Endothelial cell (in vitro differentiated cells): ENCODE results near the gene DHRS1. TPM values are rescaled to one million over a fixed set of nuclear protein-coding genes. Genes with fewer than 3 reads are reported as not detected.
A peak's percentile ranks its signal among the peaks of the same experiment; 100 is the strongest.

Experiments used
- DNase-seq: peaks from one replicate; pipeline ENCODE4 v3.0.0; 2021; ENCODE audit warnings: low spot score
- H3K27ac Mint-ChIP-seq: one replicate; pipeline ENCODE4 v1.8.0; 2021; ENCODE audit warnings: mixed read lengths, inconsistent platforms; ENCODE audit not compliant: unreplicated experiment
- H3K27me3 Mint-ChIP-seq: one replicate; pipeline ENCODE4 v1.8.0; 2021; ENCODE audit warnings: mild to moderate bottlenecking, moderate library complexity, mixed read lengths, inconsistent platforms; ENCODE audit not compliant: unreplicated experiment
- H3K36me3 Mint-ChIP-seq: one replicate; pipeline ENCODE4 v1.8.0; 2021; ENCODE audit warnings: mild to moderate bottlenecking, low read depth, mixed read lengths, inconsistent platforms; ENCODE audit not compliant: unreplicated experiment
- H3K4me1 Mint-ChIP-seq: one replicate; pipeline ENCODE4 v1.8.0; 2021; ENCODE audit warnings: mild to moderate bottlenecking, mixed read lengths, inconsistent platforms; ENCODE audit not compliant: unreplicated experiment
- H3K4me3 Mint-ChIP-seq: one replicate; pipeline ENCODE4 v1.8.0; 2021; ENCODE audit warnings: mild to moderate bottlenecking, mixed read lengths, inconsistent platforms; ENCODE audit not compliant: unreplicated experiment
- H3K9me3 Mint-ChIP-seq: one replicate; pipeline ENCODE4 v1.8.0; 2021; ENCODE audit warnings: mixed read lengths, inconsistent platforms; ENCODE audit not compliant: unreplicated experiment
- total RNA-seq: library from RNA; stranded (reverse); fragmentation: NEBNext Ultra II Directional; extraction: Animal tissue kit (Norgen Biotek cat#: 25700); gene quantifications from one replicate; pipeline ENCODE4 v1.2.1, GENCODE V29; 2021; ENCODE audit not compliant: unreplicated experiment
- TF ChIP-seq, protein P1 (sequence below): fragments of 200-600 bp; sonication (generic); IDR thresholded peaks from one replicate; pipeline ENCODE4 v1.5.0; 2021; ENCODE audit warnings: antibody characterized with exemption; ENCODE audit not compliant: unreplicated experiment

The DHRS1 gene
- total RNA-seq, 1 donor from 2014 or later = 17.7 TPM

- H3K4me1 Mint-ChIP-seq = peaks cover 45% of the 10 kb centered on the region
- H3K27me3 Mint-ChIP-seq = peaks cover 30% of the 10 kb centered on the region
- no peak overlapping the region for H3K27ac Mint-ChIP-seq
- H3K4me3 Mint-ChIP-seq = peak overlapping the region; percentile 10
- peaks cover 36% of the 10 kb centered on the region for H3K36me3 Mint-ChIP-seq
- no peak for DNase-seq
- H3K9me3 Mint-ChIP-seq = no peaks in the 10 kb centered on the region
- TF ChIP-seq, protein P1, sequence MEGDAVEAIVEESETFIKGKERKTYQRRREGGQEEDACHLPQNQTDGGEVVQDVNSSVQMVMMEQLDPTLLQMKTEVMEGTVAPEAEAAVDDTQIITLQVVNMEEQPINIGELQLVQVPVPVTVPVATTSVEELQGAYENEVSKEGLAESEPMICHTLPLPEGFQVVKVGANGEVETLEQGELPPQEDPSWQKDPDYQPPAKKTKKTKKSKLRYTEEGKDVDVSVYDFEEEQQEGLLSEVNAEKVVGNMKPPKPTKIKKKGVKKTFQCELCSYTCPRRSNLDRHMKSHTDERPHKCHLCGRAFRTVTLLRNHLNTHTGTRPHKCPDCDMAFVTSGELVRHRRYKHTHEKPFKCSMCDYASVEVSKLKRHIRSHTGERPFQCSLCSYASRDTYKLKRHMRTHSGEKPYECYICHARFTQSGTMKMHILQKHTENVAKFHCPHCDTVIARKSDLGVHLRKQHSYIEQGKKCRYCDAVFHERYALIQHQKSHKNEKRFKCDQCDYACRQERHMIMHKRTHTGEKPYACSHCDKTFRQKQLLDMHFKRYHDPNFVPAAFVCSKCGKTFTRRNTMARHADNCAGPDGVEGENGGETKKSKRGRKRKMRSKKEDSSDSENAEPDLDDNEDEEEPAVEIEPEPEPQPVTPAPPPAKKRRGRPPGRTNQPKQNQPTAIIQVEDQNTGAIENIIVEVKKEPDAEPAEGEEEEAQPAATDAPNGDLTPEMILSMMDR = no peak
These were observed 16.4 kb upstream of the DHRS1 start for GRCh38 chr14:24315807-24316596.

DNA sequence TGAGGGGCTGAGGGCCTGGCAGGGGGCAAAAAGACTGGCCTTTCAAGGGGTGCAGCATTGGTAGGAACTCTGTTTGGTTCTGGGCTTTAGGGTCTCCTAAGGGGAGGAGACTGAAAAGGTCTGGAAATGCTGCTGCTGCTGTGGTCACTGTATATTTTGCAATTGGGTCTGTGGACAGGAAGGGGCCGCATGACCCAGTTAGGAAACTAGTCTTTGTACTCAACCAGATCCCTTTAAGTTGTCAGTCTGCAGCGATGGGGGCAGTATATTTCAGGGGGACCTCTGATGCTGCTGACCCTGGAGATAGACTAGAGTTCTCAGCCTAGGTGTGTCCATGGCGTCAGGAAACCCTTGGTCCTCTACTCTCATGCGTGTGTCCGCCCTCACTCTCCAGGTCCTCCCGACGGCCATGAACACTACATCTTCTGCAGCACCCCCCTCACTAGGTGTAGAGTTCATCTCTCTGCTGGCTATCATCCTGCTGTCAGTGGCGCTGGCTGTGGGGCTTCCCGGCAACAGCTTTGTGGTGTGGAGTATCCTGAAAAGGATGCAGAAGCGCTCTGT is 15.7 kb upstream of the DHRS1 start:
- H3K4me1 Mint-ChIP-seq = peaks cover 47% of the 10 kb centered on the region
- H3K36me3 Mint-ChIP-seq = peaks cover 35% of the 10 kb centered on the region
- H3K27me3 Mint-ChIP-seq = peaks cover 30% of the 10 kb centered on the region
- DNase-seq = no peak
- no peak overlapping the region for H3K27ac Mint-ChIP-seq
- H3K4me3 Mint-ChIP-seq = peak overlapping the region; percentile 10
- TF ChIP-seq, protein P1 = no peak
- H3K9me3 Mint-ChIP-seq = no peaks in the 10 kb centered on the region

DNA sequence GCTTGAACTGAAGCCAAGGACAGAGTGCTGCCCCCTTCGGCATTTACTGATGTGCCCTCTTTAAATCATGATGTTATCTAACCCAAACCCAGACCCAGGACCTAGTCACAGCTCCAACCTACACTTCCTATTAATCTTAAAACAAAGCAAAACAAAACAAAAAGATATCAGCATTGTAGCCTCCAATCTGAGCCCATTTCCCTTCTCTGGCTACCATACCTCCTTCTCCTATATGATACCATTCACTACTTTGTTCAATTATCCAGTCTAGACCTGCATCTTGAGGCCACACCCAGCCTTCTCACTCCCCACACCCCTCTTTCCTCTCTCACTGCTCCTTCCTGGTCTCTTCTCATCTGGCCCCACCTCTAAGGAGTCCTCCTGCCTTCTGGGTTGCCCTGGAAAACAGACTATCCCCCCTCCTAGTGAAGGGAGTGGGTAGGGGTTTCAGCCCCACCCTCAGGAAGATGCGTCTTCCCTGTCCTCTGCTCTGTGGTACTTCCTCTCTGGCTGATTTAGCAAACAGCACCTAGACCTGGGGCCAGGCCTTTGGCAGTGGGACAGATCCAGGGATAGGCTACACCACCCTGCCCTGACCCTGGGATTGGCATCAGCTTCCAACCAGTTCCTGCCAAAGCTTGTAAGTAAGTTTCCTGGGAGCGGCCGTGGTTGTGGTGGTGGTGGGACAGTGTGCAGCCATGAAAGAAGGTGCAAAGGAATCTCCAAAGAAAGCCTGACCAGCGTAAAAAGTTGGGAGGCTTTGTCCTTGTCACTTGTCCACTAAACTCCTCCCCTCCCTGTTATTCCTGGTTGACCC is 15.0 kb upstream of the DHRS1 start:
- peaks cover 29% of the 10 kb centered on the region for H3K27me3 Mint-ChIP-seq
- H3K27ac Mint-ChIP-seq = peak overlapping the region; percentile 52

DNA sequence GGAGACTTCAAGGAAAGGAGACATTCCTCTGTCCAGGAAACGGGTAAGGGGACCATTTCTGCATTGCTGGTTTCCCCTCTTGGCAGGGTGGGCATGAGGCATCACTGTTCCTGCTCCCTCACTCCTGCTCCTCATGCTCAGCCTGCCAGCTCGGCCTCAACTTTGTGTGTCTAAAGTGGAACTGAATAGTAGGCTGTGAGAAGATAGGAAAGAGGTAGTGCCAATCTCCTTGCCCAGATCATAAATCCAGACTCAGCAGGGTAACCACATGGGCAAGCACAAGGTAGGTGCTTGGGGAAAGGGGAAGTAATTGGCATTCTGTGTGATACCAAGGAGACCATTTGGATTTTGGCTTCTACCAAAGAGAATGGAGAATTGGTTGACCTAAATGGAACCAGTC is 14.3 kb upstream of the DHRS1 start:
- H3K27ac Mint-ChIP-seq = no peak overlapping the region
- H3K36me3 Mint-ChIP-seq = peaks cover 29% of the 10 kb centered on the region
- peaks cover 59% of the 10 kb centered on the region for H3K4me1 Mint-ChIP-seq
- H3K9me3 Mint-ChIP-seq = no peaks in the 10 kb centered on the region
- DNase-seq = no peak
- peaks cover 28% of the 10 kb centered on the region for H3K27me3 Mint-ChIP-seq
- TF ChIP-seq, protein P1 = no peak
- H3K4me3 Mint-ChIP-seq = peak overlapping the region; percentile 60

More for the DNA sequence above, 15.0 kb upstream of the DHRS1 start:
- H3K4me1 Mint-ChIP-seq = peaks cover 52% of the 10 kb centered on the region
- TF ChIP-seq, protein P1 = no peak
- peak overlapping the region; percentile 60 for H3K4me3 Mint-ChIP-seq
- no peak for DNase-seq
- peaks cover 29% of the 10 kb centered on the region for H3K36me3 Mint-ChIP-seq
- no peaks in the 10 kb centered on the region for H3K9me3 Mint-ChIP-seq
